ENCODE data around the gene JAZF1.

JAZF1 gene

GRCh38 chr7:28168393-28169158 is 12.0 kb downstream of the JAZF1 start:
- H3K9ac ChIP-seq (ENCODE audit: low read depth, low read length, poor library complexity), result no peak overlapping the region
- H2BK120ac ChIP-seq (ENCODE audit: low read depth, low read length), result no peak overlapping the region
- no peak overlapping the region for H2BK12ac ChIP-seq (ENCODE audit: low read length)
- H2BK15ac ChIP-seq (ENCODE audit: low read length), result no peak overlapping the region
- H3K4ac ChIP-seq (ENCODE audit: low read length), result no peak overlapping the region
- no peaks in the 10 kb centered on the region for H3K36me3 ChIP-seq (replicated peaks in 1 of 2; ENCODE audit: control insufficient read depth in 2 of 2, insufficient read depth in 2 of 2, low read length in 2 of 2)
- no peak overlapping the region for H4K8ac ChIP-seq (ENCODE audit: low read depth, low read length)
- no peak overlapping the region for H2BK5ac ChIP-seq (ENCODE audit: low read length)
- no peak overlapping the region for H2AFZ ChIP-seq (ENCODE audit: low read length)
- H3K4me1 ChIP-seq (ENCODE audit: control insufficient read depth in 2 of 2, insufficient read depth in 1 of 2, low read depth in 1 of 2, low read length in 2 of 2), result peaks cover 0 to 6% of the 10 kb centered on the region in 2 donors
- peaks cover 0 to 1% (median 0%) of the 10 kb centered on the region in 3 experiments for H3K27me3 ChIP-seq (ENCODE audit: control insufficient read depth in 3 of 3, insufficient read depth in 3 of 3, low read depth in 1 of 3, low read length in 3 of 3)
- no peak overlapping the region for H3K14ac ChIP-seq (ENCODE audit: low read length)
- H3K9me3 ChIP-seq (replicated peaks in 1 of 2; ENCODE audit: control insufficient read depth in 2 of 2, insufficient read depth in 1 of 2, low read depth in 1 of 2, low read length in 2 of 2), result no peaks in the 10 kb centered on the region
- no peak overlapping the region for H3K23ac ChIP-seq (ENCODE audit: low read depth, low read length, poor library complexity)
- WGBS, 2 donors (ENCODE audit: extremely low coverage in 2 of 2, insufficient read length in 2 of 2, insufficient replicate concordance in 1 of 2), result no CpG with 5 or more reads among the region's 5 CpGs
- H3K18ac ChIP-seq (ENCODE audit: low read length), result no peak overlapping the region
- no peak overlapping the region for H3K4me3 ChIP-seq (ENCODE audit: low read length in 2 of 2)
- H4K91ac ChIP-seq (ENCODE audit: low read depth, low read length, poor library complexity), result no peak overlapping the region
- no peak for DNase-seq (ENCODE audit: low spot score)
- H3K4me2 ChIP-seq (ENCODE audit: insufficient read depth, low read length, poor library complexity, severe bottlenecking), result no peak overlapping the region
- H3K79me1 ChIP-seq (ENCODE audit: low read depth, low read length), result no peaks in the 10 kb centered on the region
- no peak overlapping the region for H3K27ac ChIP-seq (replicated peaks; ENCODE audit: low read length)
- no peak overlapping the region for H2AK5ac ChIP-seq (ENCODE audit: low read depth, low read length)

- Histone ChIP-seq H4K91ac (ENCODE audit: low read depth, low read length, poor library complexity) (no peak overlapping the region), H3K4me1 (ENCODE audit: control insufficient read depth in 2 of 2, insufficient read depth in 1 of 2, low read depth in 1 of 2, low read length in 2 of 2) (peaks cover 0 to 4% of the 10 kb centered on the region in 2 donors), H3K9me3 (replicated peaks in 1 of 2; ENCODE audit: control insufficient read depth in 2 of 2, insufficient read depth in 1 of 2, low read depth in 1 of 2, low read length in 2 of 2) (no peaks in the 10 kb centered on the region), H2BK5ac (ENCODE audit: low read length) (no peak overlapping the region), H2AK5ac (ENCODE audit: low read depth, low read length) (no peak overlapping the region), H3K4ac (ENCODE audit: low read length) (no peak overlapping the region), H3K27ac (replicated peaks; ENCODE audit: low read length) (no peak overlapping the region), H3K23ac (ENCODE audit: low read depth, low read length, poor library complexity) (no peak overlapping the region), H3K4me3 (ENCODE audit: low read length in 2 of 2) (no peak overlapping the region), H3K9ac (ENCODE audit: low read depth, low read length, poor library complexity) (no peak overlapping the region), H3K4me2 (ENCODE audit: insufficient read depth, low read length, poor library complexity, severe bottlenecking) (no peak overlapping the region), H2BK15ac (ENCODE audit: low read length) (no peak overlapping the region), H3K27me3 (ENCODE audit: control insufficient read depth in 3 of 3, insufficient read depth in 3 of 3, low read depth in 1 of 3, low read length in 3 of 3) (no peaks in the 10 kb centered on the region), H3K14ac (ENCODE audit: low read length) (no peak overlapping the region), H2AFZ (ENCODE audit: low read length) (no peak overlapping the region), H3K18ac (ENCODE audit: low read length) (no peak overlapping the region), H3K79me1 (ENCODE audit: low read depth, low read length) (no peaks in the 10 kb centered on the region), H4K8ac (ENCODE audit: low read depth, low read length) (no peak overlapping the region), H2BK12ac (ENCODE audit: low read length) (no peak overlapping the region), H3K36me3 (replicated peaks in 1 of 2; ENCODE audit: control insufficient read depth in 2 of 2, insufficient read depth in 2 of 2, low read length in 2 of 2) (no peaks in the 10 kb centered on the region), H2BK120ac (ENCODE audit: low read depth, low read length) (no peak overlapping the region)
- no CpG with 5 or more reads among the region's 5 CpGs for WGBS, 2 donors (ENCODE audit: extremely low coverage in 2 of 2, insufficient read length in 2 of 2, insufficient replicate concordance in 1 of 2)
- DNase-seq (ENCODE audit: low spot score), result no peak
These were observed 13.4 kb downstream of the JAZF1 start for GRCh38 chr7:28166982-28167715.

- no peak for DNase-seq (ENCODE audit: low spot score)
- Histone ChIP-seq H3K14ac (ENCODE audit: low read length) (no peak overlapping the region), H3K4me3 (ENCODE audit: low read length in 2 of 2) (no peak overlapping the region), H3K4ac (ENCODE audit: low read length) (no peak overlapping the region), H3K27me3 (ENCODE audit: control insufficient read depth in 3 of 3, insufficient read depth in 3 of 3, low read depth in 1 of 3, low read length in 3 of 3) (no peaks in the 10 kb centered on the region), H2BK15ac (ENCODE audit: low read length) (no peak overlapping the region), H3K18ac (ENCODE audit: low read length) (no peak overlapping the region), H2AFZ (ENCODE audit: low read length) (no peak overlapping the region), H4K91ac (ENCODE audit: low read depth, low read length, poor library complexity) (no peak overlapping the region), H3K27ac (replicated peaks; ENCODE audit: low read length) (no peak overlapping the region), H3K36me3 (replicated peaks in 1 of 2; ENCODE audit: control insufficient read depth in 2 of 2, insufficient read depth in 2 of 2, low read length in 2 of 2) (no peaks in the 10 kb centered on the region), H2BK12ac (ENCODE audit: low read length) (no peak overlapping the region), H3K79me1 (ENCODE audit: low read depth, low read length) (no peaks in the 10 kb centered on the region), H3K9ac (ENCODE audit: low read depth, low read length, poor library complexity) (no peak overlapping the region), H2AK5ac (ENCODE audit: low read depth, low read length) (no peak overlapping the region), H3K23ac (ENCODE audit: low read depth, low read length, poor library complexity) (no peak overlapping the region), H4K8ac (ENCODE audit: low read depth, low read length) (no peak overlapping the region), H2BK5ac (ENCODE audit: low read length) (no peak overlapping the region), H3K9me3 (replicated peaks in 1 of 2; ENCODE audit: control insufficient read depth in 2 of 2, insufficient read depth in 1 of 2, low read depth in 1 of 2, low read length in 2 of 2) (no peaks in the 10 kb centered on the region), H2BK120ac (ENCODE audit: low read depth, low read length) (no peak overlapping the region), H3K4me1 (ENCODE audit: control insufficient read depth in 2 of 2, insufficient read depth in 1 of 2, low read depth in 1 of 2, low read length in 2 of 2) (peaks cover 0 to 4% of the 10 kb centered on the region in 2 donors), H3K4me2 (ENCODE audit: insufficient read depth, low read length, poor library complexity, severe bottlenecking) (no peak overlapping the region)
- 100% methylated on average over 1 of the region's 4 CpGs; no CpG with 5 or more reads in 1 of the 2 donors for WGBS, 2 donors (ENCODE audit: extremely low coverage in 2 of 2, insufficient read length in 2 of 2, insufficient replicate concordance in 1 of 2)
These were observed 14.3 kb downstream of the JAZF1 start for GRCh38 chr7:28165961-28166955.
